NCI-H1694 treated with DMSO at 0.1 percent for 48 hours (cell line): ENCODE results near the gene UNKL.
"Not testable (repeated sequence)": the region's sequence is repeated elsewhere in the genome, so short reads cannot be mapped to it uniquely, and the experiment has no call there.

ENCODE experiments used
- DNase-seq: peaks from one replicate; lab custom pipeline; 2025; lab: John Stamatoyannopoulos, UW

UNKL gene

DNA sequence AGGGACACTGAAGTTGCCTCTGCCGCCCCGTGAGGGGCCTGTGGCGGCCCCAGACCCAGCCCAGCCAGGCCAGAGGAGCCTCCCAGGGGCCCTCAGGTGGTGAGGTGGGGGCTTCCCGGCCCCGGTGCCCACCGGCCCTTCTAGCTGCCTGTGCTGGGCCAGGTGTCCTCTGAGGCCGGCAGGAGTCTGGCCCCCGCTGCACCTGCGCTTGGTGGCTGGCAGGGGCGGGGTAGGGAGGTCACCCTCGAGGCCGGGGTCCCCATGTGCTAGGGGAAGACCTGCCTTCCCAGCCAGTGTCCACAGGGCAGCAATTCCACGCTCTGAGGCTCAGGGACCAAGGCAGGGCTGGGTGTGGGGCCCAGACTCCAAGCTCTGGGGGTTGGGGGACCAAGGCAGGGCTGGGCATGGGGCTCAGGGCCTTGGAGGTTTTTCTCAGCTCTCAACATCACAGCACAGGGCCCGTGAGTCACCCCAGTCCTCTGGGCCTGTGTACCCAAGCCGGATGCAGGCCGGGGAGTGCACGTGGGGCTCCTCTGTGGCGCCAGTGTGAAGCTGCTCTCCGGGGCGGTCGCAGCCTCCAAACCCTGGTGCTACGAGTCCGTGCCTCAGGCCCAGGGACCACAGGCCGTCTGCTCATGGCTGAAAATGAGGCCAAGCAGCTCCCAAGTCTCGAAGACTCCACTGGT lies 31.2 kb upstream of the UNKL start:
- DNase-seq = no peak

DNA sequence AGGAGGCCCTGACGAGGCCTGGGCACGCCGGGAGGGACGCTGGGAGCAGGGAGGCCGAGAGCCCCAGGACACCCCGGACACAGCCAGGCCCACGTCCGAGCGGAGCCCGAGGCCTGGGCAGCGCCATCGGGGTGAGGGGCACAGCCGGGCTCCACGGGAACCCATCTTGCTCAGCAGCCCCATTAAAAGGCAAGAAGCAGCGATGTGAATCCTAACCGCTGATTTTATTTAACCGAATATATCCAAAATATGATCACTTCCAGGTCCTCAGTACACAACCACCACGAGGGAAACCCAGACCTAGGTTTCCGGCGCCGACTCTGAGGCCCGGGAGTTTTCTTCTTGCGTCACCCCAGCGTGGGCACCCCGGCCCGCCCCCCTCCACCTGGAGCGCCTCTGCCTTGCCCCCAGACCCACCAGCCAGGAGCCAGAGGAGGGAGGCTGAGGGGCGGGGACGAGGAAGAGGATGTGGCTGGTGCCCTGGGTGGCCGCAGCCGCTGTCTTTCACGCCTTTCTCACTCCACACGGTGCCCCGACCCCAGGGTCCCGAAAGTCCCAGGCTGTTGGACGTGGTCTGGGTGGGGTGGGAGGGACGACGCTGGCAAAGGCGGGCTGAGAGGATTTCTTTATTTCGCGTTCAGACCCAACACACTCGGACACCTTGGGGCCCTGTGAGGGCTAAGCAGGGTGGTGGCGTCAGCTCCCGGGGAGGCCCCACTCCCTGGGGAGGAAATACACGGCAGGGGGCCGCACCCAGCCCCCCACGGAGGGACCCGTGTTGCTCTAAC lies 30.4 kb upstream of the UNKL start:
- no peak for DNase-seq

DNA sequence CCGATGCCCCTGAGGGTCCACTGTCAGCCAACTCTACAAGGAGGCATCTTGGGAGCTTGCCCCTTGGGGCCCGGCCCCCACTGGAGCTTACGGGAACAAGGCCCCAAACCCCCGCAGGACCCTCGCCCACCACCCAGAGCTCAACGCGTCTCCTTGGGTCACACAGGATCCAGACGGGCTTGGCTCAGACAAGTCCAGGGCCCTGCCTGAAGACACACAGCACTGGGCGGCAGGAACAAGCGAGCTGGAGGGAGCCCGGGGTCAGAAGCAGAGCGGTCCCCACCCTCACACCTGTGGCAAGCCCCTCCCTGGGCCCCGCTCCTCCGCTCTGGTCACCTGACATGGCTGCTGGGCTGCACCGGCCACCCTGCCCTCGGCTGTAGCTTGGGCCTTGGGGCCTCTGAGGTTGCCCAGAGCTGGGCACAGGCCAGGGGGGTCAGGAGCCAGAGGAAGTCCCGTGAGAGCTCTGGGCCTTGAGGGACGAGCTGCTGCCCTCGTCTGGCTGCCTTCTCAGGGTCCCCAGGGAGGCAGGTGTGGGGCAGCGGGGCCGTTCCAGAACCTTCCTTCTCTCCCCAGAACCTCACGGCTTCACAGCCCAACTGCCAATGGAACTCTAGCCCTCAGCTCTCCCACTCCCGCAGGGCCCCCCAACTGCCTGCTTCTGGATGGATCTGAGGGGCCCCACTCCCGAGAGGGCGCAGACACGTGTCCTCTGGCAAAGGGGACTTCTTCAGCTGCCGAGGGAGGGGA lies 29.7 kb upstream of the UNKL start, which contains the start of gene CCDC154:
TSS of gene CCDC154 (minus strand) at position 577 of the 750 bp plus-strand sequence. CDS start at position 343, 234 bp downstream.
- no peak for DNase-seq

DNA sequence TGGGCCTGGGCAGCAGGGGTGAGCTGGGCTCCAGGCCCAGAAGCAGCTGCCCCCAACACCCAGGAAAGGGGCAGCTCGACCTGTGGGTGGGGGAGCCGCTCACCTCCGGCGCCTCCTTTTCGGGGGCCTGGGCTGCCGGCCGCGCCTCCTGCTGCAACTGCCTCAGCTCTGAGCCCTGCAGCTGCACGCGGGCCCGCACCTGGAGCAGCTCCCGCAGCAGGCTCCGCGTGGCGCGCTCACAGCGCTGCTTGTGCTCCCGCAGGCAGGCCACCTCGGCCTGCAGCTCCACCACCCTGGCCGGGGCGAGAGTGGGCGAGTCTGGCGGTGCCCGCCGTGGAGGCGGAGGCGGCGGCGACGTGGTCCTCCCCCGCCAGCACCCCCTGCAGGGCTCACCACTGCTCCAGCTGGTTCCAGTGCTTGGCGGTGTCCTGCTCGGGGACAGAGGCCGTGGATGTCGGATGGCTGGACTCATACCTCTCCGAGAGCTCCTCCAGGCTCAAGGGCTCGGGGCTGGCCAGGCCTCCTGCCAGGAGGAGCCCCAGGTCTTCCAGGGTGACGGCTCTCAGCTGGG lies 29.0 kb upstream of the UNKL start:
- DNase-seq = no peak

DNA sequence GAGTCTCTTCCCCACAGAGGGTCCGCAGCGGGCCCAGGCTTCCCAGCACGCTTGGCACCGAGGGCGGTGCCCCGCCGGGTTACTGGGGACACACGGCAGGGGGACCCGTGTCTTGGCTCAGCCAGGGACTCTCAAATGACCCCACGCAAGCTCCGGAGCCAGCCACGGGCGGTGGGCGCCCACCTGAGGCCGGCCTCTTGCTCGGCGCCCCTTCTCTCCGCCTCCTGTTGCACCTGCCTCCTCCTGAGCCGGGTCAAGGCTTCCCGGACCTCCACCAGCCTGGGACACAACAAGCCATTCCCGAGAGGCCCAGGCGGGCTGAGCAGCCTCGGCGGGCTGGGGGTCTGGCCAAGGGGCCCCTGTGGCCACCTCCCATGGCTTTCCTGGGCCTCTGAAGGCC lies 28.2 kb upstream of the UNKL start:
- no peak for DNase-seq

DNA sequence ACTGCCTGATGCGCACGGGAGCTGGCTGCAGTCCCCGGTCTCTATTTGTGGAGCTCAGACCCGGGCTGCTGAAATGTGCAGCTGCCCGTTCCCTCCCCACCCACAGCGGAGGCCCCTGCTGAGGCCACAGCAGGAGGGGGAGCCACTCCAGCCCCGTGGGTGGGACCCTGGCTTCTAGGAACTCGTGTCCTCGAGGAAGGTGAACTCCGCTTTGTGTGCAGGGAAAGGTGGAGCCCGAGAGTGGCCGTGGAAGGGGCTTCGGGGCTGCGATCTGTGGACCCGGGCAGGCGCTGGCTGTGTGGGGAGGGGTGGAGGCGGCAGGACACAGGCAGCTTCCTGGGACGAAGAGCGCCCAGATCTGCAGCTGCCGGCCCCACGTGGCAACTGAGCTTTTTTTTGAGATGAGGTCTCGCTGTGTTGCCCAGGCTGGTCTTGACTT lies 26.9 kb upstream of the UNKL start:
- DNase-seq = no peak

DNA sequence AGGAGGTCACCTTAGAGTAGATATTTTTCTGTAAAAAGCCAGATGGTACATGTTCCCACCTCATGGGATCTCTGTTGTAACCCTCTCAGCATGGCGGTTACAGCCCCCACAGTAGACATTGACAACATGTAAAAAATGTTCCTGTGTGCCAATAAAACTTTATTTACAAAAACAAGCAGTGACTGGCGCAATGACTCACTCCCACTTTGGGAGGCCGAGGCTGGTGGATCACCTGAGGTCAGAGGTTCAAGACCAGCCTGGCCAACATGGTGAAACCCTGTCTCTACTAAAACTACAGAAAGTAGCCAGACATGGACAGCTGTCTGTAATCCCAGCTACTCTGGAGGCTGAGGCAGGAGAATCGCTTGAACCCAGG lies 25.2 kb upstream of the UNKL start:
- not testable (repeated sequence) for DNase-seq

DNA sequence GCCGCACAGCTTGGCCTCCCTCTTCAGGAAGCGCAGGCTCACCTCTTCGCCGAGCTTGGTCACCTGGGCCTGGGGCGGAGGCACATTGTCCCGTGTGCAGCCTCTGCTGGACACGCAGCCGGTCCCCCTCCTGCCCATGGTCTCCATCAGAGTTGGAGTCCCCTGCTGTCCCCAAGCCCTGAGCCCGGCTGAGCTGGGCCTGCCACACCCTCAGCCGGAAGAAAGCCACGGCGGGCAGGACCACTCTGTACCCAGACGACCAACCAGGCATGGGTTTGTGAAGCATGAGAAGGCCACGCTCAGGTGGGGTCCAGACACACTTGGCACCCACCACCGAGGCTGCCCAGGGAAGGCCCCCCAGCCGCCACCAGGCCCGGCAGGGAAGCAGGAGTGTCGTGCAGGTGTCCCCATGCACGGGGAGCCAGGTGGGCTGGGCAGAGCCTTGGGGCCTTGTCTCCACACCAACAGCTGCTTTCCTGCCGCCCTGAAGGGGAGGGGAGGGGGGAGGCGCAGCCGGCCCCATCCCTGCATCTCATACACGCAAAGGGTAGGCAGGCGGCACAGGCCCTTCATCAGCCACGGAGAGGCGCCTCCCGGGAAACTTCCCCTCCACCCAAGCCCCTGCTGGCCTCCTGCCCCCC lies 24.7 kb upstream of the UNKL start:
- DNase-seq = no peak

DNA sequence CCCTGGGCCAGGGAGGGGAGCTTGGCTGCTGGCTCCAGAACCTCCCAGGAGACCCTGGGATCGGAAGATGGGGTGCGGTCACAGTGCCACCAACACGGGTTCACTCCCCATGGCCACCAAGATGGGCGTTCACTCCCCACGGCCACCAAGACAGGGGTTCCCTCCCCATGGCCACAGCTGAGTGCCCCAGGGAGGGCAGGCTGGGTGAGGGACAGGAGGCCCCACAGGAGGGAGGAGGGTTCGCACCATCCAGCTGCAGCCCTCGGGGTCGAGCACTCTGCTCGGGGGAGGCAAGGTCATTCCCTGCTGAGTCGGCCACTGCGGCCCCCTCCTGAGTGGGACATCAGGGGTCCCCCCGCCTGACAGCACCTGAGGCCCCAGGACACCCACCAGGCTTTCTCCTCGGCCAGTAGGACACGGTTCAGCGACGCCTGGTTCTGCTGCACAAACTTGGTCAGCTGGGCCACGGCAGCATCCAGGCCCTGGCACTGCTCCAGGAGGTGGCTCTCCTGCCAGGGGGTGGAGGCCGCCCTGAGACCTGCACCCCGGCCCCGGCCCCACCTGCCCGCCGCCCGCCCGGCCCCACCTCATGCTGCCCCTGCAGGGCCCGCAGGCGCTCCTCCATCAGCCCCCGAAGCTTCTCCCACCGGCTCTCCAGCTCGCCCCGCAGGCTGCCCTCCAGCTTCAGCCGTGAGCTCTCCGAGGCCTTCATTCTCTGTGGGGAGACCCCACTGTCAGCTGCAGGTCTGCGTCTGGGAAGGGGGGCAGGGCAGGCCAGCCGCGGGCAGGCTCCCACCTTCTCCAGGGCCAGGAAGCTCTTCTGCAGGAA lies 23.9 kb upstream of the UNKL start:
- no peak for DNase-seq

DNA sequence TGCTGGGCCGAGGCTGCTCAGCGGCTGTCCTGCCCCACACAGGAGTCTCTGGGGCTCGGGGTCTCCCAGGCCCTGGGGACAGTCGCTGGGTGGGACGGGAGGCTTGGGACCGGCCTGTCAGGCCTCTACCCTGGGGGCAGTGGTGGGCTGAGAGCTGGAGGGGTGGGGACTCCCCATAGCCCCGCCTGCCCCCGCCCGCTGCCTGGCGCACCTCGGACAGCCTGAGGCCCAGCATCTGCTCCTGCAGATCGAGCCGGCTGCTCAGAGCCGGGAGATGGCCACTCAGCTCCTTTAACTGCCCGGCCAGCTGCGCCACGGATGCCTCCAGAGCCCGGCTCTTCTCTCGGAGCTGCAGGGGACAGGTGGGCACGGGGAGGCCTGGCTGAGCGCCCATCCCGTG lies 23.1 kb upstream of the UNKL start:
- DNase-seq = no peak

DNA sequence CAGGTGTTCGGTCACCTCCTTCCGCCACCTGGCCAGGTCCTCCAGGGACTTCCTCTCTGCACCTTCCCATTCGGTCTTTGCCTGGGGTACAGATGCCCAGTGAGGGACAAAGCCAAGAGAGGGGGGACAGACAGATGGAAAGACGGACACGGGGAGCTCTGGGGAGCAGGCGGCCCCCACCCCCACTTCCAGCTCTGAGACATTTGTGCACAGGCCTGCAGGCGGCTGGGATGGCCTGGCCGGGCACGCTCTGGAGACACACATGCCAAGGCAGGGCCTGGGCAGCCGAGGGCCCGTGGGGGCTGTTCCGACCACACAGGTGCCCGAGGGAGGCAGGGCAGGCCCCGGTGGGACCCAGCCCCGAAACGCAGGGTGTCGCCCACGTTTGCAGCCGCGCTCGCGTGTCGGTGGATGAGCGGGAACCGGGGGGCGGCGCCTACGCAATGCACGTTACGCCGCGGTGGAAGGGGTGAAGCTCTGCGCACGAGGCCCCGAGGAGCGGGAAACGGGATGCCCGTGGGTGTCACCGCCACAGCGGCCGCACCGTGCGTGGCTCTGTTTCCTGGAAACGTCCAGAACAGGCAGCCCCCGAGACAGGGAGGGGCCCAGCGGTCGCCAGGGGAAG lies 22.3 kb upstream of the UNKL start:
- DNase-seq = no peak

DNA sequence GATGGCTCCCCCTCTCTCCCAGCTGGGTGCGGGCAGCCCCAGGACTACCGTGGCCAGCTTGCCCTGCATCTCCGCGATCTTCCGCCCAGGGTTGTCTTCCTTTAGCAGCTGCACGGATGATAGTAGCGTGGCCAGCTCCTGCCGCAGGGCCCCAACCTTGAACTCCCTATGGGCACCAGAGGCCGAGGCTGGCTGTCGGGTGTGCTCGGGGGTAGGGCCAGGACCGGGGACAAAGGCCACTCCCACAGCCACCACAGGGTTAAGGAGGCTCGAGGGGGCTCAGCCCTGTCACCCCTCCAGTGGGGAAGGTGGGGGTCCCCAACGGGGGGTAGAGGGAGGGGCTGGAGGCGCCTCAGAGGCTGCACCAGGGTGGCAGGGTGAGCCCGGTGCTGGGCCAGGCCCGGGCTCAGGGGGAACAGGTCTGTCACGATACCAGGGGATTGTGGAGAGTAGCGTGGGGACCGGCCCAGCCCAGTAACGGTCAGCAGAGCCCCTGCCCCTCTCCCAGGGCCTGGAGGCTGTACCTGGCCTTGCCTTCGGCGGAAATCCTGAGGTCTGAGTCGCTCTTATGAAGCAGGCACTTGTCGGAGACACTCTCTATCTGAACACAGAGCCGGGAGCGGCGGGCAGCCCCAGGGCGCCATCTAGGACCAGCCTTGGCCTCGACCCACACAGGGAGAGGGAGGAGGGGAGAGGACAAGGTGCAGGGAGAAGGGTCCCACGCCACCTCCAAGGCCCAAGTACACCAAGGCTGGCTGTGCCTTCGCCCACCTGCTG lies 21.6 kb upstream of the UNKL start:
- DNase-seq = no peak

DNA sequence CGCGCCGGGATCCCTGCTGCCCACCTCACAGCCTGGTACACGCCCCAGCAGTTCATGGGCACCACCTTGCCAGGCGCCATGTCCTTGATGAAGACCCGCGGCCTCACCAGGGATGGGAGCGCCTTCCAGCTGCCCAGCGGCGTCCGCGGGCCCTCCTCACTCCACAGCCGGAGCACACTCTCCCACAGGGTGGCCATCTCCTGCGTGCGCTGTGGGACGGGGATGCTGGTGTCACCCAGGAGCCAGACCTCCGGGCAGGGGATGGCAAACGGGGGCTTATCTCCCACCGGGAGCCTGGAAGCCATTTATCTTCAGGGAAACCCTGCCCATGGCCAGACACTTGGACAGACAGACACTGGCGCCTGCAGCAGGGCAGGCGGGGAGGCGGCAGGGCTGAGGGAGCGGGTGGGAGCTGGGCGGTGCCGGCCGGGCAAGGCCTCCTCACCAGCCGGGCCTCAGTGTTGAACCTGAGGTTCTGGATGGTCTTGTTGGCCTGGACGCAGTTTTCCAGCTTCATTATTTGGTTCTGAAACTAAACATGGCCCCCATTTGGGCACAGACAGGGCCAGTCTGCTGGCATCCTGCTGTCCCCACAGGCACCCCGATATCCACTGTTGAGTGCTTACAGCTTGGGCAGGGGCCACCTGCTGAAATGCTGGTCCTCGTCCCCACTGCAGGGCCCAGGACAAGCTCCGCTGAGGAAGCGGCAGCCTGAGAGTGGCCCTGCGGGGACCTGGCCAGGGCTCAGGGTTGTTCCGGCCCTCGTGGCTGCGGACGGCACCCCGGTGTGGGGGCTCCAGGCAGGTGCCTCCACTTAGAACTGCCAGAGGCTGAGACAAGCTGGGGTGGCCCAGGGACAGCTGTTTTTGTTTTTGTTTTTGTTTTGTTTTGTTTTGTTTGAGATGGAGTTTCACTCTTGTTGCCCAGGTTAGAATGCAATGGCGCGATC lies 20.4 kb upstream of the UNKL start:
- no peak for DNase-seq

DNA sequence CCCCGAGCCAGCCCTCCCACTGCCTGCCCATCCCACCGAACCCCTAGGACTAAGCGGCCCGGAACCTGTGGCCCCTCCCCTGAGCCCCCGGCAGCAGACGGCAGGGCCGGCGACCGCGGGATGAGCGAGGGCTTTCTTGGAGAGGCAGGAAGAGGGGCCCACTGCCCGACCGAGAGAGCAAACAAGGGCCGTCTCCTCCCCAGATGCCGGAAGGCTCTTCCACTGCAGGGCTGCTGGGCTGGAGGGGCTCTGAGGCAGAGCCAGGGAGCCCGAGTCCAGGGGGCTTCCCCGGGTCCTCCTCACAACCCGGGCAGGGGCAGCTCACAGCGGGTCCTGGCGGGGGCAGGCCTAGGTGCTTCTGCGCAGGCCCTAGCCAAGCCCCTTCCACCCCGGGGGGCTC lies 19.3 kb upstream of the UNKL start:
- DNase-seq = no peak

DNA sequence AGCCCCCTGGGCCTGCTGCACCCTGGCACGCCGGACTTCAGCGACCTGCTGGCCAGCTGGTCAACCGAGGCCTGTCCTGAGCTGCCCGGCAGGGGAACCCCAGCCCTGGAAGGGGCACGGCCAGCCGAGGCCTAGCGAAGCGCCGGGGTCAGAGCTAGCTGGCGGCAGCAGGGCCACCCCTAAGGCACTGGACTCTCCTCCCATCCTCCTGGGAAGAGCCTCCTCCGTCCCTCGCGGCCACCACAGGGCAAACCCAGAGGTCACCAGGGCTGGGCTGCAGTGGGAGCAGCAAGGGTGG lies 18.7 kb upstream of the UNKL start:
- no peak for DNase-seq

DNA sequence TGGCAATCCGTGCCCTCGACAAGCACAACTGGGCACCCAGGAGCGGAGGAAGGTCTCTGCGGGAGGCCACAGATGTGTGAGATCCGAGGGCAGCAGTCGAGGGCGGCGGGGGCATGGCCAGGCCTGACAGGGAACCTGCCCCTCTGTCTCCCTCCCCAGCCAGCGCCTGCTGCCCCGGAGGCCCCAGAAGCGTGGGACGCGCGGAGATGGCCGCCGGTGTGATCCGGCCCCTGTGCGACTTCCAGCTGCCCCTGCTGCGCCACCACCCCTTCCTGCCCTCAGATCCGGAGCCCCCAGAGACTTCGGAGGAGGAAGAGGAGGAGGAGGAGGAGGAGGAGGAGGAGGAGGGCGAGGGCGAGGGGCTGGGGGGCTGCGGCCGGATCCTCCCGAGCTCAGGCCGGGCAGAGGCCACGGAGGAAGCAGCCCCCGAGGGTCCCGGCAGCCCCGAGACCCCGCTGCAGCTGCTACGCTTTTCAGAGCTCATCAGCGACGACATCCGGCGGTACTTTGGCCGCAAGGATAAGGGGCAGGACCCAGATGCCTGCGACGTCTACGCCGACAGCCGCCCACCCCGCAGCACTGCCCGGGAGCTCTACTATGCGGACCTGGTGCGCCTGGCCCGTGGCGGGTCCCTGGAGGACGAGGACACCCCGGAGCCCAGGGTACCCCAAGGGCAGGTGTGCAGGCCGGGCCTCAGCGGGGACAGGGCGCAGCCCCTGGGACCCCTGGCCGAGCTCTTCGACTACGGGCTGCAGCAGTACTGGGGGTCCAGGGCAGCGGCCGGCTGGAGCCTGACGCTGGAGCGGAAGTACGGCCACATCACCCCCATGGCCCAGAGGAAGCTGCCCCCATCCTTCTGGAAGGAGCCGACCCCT lies 18.1 kb upstream of the UNKL start:
- DNase-seq = no peak

DNA sequence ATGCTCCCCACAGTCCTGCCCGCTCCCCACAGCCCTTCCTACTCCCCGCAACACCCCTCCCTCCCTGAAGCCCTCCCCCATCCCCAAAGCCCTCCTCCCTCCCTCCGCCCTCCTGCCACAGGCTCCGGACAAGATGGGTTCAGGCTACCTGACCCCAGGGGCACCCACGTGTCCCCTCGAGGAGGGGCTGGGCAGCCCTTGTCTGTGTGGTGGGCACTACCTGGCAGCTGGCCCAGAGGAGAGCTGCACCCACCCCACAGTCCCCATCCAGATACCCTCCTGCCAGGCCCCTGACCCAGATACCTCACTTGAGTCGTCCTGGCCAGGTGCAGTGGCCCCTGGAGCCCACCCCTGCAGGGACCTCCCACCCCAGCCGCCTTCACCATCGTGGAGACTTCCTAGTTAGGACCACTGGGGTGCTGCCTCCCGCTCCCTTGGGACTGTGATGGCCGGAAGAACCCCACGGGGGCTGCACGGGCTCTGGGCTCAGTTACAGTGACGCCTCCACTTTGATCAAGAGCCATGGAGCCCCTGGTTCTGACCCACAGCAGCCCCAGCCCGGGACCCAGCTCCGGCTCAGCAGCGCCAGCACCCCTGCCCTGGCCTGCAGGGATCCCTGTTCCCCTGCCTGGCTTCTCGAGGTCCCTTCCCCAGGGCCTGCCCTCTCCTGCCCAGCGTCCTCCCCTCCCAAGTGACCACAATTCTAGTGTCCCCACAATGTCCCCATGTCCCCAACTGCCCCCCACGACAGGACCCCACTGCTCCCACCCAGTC lies 17.2 kb upstream of the UNKL start:
- DNase-seq = no peak
